Dedifferentiated amniotic fluid mesenchymal stem cell (primary cell): Measurements from ENCODE around the gene EXOG.

Experiments
- DNase-seq: peaks from one replicate; pipeline ENCODE4 v3.0.0-alpha.2; 2016; ENCODE audit errors: extremely low spot score

The EXOG gene

GRCh38 chr3:38473229-38473628 lies 22.9 kb upstream of the EXOG start:
- DNase-seq = no peak

GRCh38 chr3:38474928-38475605 lies 21.1 kb upstream of the EXOG start:
- DNase-seq = no peak

GRCh38 chr3:38475716-38476115 lies 20.4 kb upstream of the EXOG start:
- DNase-seq = no peak

- no peak for DNase-seq
These were observed 19.9 kb upstream of the EXOG start for GRCh38 chr3:38476157-38476756.

- DNase-seq = no peak
These were observed 18.9 kb upstream of the EXOG start for GRCh38 chr3:38477057-38477820.

- DNase-seq = no peak
These were observed 18.2 kb upstream of the EXOG start for GRCh38 chr3:38477839-38478450.

- no peak for DNase-seq
These were observed 17.2 kb upstream of the EXOG start for GRCh38 chr3:38478901-38479300.

- DNase-seq = peak; percentile 63
These were observed 16.6 kb upstream of the EXOG start for GRCh38 chr3:38479431-38480092.

- no peak for DNase-seq
These were observed 16.1 kb upstream of the EXOG start for GRCh38 chr3:38480093-38480445.

GRCh38 chr3:38480930-38481329 lies 15.2 kb upstream of the EXOG start:
- DNase-seq = no peak

GRCh38 chr3:38482951-38483350 lies 13.2 kb upstream of the EXOG start:
- DNase-seq = no peak

- DNase-seq = no peak
These were observed 8.8 kb upstream of the EXOG start for GRCh38 chr3:38487323-38487722.

GRCh38 chr3:38488949-38489348 lies 7.2 kb upstream of the EXOG start:
- no peak for DNase-seq

- no peak for DNase-seq
These were observed 6.4 kb upstream of the EXOG start for GRCh38 chr3:38489766-38490165.

GRCh38 chr3:38490281-38491030 lies 5.7 kb upstream of the EXOG start:
- DNase-seq = no peak

- no peak for DNase-seq
These were observed 4.9 kb upstream of the EXOG start for GRCh38 chr3:38491215-38491614.

GRCh38 chr3:38493031-38493430 lies 3.1 kb upstream of the EXOG start:
- no peak for DNase-seq

- DNase-seq = no peak
These were observed 891 bp downstream of the EXOG start for GRCh38 chr3:38497031-38497430.

GRCh38 chr3:38500688-38501417 lies 4.7 kb downstream of the EXOG start:
- peak; percentile 49 for DNase-seq

GRCh38 chr3:38507120-38507519 lies 11.0 kb downstream of the EXOG start:
- no peak for DNase-seq

- no peak for DNase-seq
These were observed 13.6 kb downstream of the EXOG start for GRCh38 chr3:38509732-38510131.
